GM23338 (cell line): ENCODE data around the gene EYS. TPM values are rescaled to one million over a fixed set of nuclear protein-coding genes. Genes with fewer than 3 reads are reported as not detected.

Experiments used
- ATAC-seq: fragments of 200-7000 bp; cut with Tn5 transposase; 3 replicates; pipeline ENCODE4 v1.9.1; 2020
- DNase-seq: peaks from one replicate; pipeline ENCODE4 v3.0.0-alpha.2; 2015; ENCODE audit warnings: low spot score
- H2AFZ ChIP-seq: fragments of 200-600 bp; sonication (generic); 2 replicates; pipeline ENCODE4 v1.8.0; 2016; ENCODE audit warnings: antibody characterized with exemption, mild to moderate bottlenecking, moderate library complexity
- H3F3A ChIP-seq: fragments of 200-600 bp; sonication (generic); replicated peaks from 2 replicates; pipeline ENCODE4 v1.8.0; 2017; ENCODE audit warnings: antibody characterized with exemption, mixed run types, low read depth
- H3K27ac ChIP-seq: fragments of 200-600 bp; sonication (generic); 2 replicates; pipeline ENCODE4 v1.6.1; 2016; ENCODE audit warnings: low read depth
- H3K27me3 ChIP-seq: fragments of 200-600 bp; sonication (generic); 2 replicates; pipeline ENCODE4 v1.8.0; 2016; ENCODE audit warnings: mild to moderate bottlenecking, mixed run types, moderate library complexity; ENCODE audit not compliant: insufficient read depth
- H3K36me3 ChIP-seq: fragments of 200-600 bp; sonication (generic); 2 replicates; pipeline ENCODE4 v1.8.0; 2016; ENCODE audit warnings: mild to moderate bottlenecking; ENCODE audit not compliant: insufficient read depth
- H3K4me1 ChIP-seq: fragments of 200-600 bp; sonication (generic); 2 replicates; pipeline ENCODE4 v1.8.0; 2016; ENCODE audit warnings: mild to moderate bottlenecking, moderate library complexity; ENCODE audit not compliant: insufficient read depth
- H3K4me2 ChIP-seq: fragments of 200-600 bp; sonication (generic); 2 replicates; pipeline ENCODE4 v1.7.1; 2017; ENCODE audit warnings: mixed run types
- H3K4me3 ChIP-seq: fragments of 200-600 bp; sonication (generic); 2 replicates; pipeline ENCODE4 v1.6.1; 2016; ENCODE audit warnings: mixed run types
- H3K79me2 ChIP-seq: fragments of 200-600 bp; sonication (generic); replicated peaks from 2 replicates; pipeline ENCODE4 v1.8.0; 2017; ENCODE audit warnings: mild to moderate bottlenecking; ENCODE audit not compliant: insufficient read depth
- H3K9me2 ChIP-seq: fragments of 200-600 bp; sonication (generic); 2 replicates; pipeline ENCODE4 v1.8.0; 2017; ENCODE audit not compliant: insufficient read depth
- H4K20me1 ChIP-seq: fragments of 200-600 bp; sonication (generic); replicated peaks from 2 replicates; pipeline ENCODE4 v1.8.0; 2017; ENCODE audit warnings: mild to moderate bottlenecking; ENCODE audit not compliant: insufficient read depth
- H3K27ac Mint-ChIP-seq: 2 replicates; pipeline ENCODE4 v1.8.0; 2020; ENCODE audit warnings: inconsistent platforms, mild to moderate bottlenecking, moderate library complexity, mixed read lengths
- H3K27me3 Mint-ChIP-seq: 3 replicates; pipeline ENCODE4 v1.8.0; 2022; ENCODE audit warnings: low read depth, mild to moderate bottlenecking, moderate library complexity, mixed read lengths, inconsistent platforms; ENCODE audit not compliant: insufficient read depth, poor library complexity
- H3K36me3 Mint-ChIP-seq: 3 replicates; pipeline ENCODE4 v1.8.0; 2021; ENCODE audit warnings: low read depth, mild to moderate bottlenecking, inconsistent platforms, moderate library complexity, mixed read lengths
- H3K4me1 Mint-ChIP-seq: 3 replicates; pipeline ENCODE4 v1.8.0; 2020; ENCODE audit warnings: mild to moderate bottlenecking, inconsistent platforms, mixed read lengths
- H3K4me3 Mint-ChIP-seq: 3 replicates; pipeline ENCODE4 v1.8.0; 2021; ENCODE audit warnings: moderate library complexity, mild to moderate bottlenecking, inconsistent platforms, mixed read lengths
- H3K9me3 Mint-ChIP-seq: 3 replicates; pipeline ENCODE4 v1.8.0; 2020; ENCODE audit warnings: moderate library complexity, mild to moderate bottlenecking, inconsistent platforms, mixed read lengths
- CREB1 ChIP-seq: fragments of 250-450 bp; sonication (Bioruptor Pico); IDR thresholded peaks from 2 replicates; pipeline ENCODE4 v1.5.0; 2020; ENCODE audit warnings: low read depth, mild to moderate bottlenecking, moderate library complexity
- JUNB ChIP-seq: IDR thresholded peaks from one replicate; pipeline ENCODE4 v1.6.1; 2016; ENCODE audit warnings: antibody characterized with exemption; ENCODE audit not compliant: unreplicated experiment
- NANOG ChIP-seq: IDR thresholded peaks from 2 replicates; pipeline ENCODE4 v1.6.1; 2016; ENCODE audit warnings: antibody characterized with exemption, borderline replicate concordance
- POLR2AphosphoS5 ChIP-seq: IDR thresholded peaks from 2 replicates; pipeline ENCODE4 v1.6.1; 2016; ENCODE audit warnings: antibody characterized with exemption, low read depth
- STAT1 ChIP-seq: IDR thresholded peaks from one replicate; pipeline ENCODE4 v1.6.1; 2016; ENCODE audit warnings: antibody characterized with exemption; ENCODE audit not compliant: unreplicated experiment
- ZNF114 ChIP-seq: fragments of 250-450 bp; sonication (Bioruptor Pico); IDR thresholded peaks from 2 replicates; pipeline ENCODE4 v1.5.0; 2020; ENCODE audit warnings: mild to moderate bottlenecking, moderate library complexity
- ZNF331 ChIP-seq: fragments of 250-450 bp; sonication (Bioruptor Pico); IDR thresholded peaks from 2 replicates; pipeline ENCODE4 v1.5.0; 2020; ENCODE audit warnings: low read depth, mild to moderate bottlenecking, moderate library complexity
- polyA plus RNA-seq: library from polyadenylated mRNA; unstranded; fragments of >200 nt; fragmentation: Nextera tagmentation; extraction: Ambion mirVana; gene quantifications from 2 replicates; pipeline ENCODE4 v1.2.1, GENCODE V29; 2016
- total RNA-seq: library from RNA; depleted of rRNA; stranded (reverse); fragments of >200 nt; shearing (Covaris generic); gene quantifications from 2 replicates; pipeline ENCODE4 v1.2.3, GENCODE V29; 2014
- TF ChIP-seq, protein P1 (sequence below), 2 experiments: fragments of 200-600 bp in 1 of 2; sonication (generic) in 1 of 2; conservative IDR thresholded peaks; 2 replicates each; pipeline versions ENCODE4 v1.5.1 to v1.6.1; 2016 to 2017; ENCODE audit warnings: antibody characterized with exemption in 2 of 2, low read depth in 2 of 2, mild to moderate bottlenecking in 2 of 2, moderate library complexity in 1 of 2
- TF ChIP-seq, protein P2 (sequence below): IDR thresholded peaks from 2 replicates; pipeline ENCODE4 v1.6.1; 2016; ENCODE audit warnings: antibody characterized with exemption

Gene EYS
- total and polyA plus RNA-seq, 2 experiments from 2014 or later, result 0.38 to 0.52 TPM

DNA sequence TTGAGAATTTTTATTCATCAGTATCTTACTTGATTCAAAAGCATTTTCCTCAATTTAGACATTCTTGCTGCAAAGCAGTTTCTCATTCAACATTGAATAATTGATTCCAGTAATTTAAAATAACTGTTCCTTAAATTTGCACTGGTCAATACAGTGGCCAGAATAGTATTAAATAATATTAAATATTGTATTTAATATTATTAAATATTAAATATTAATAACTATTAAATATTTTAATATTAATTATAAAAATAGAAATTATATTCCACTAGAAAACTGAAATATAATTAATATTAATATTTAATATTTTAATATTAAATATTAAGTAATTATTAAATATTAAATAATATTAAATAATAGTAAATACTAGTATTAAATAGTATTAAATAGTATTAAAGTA, 758.8 kb downstream of the EYS start:
- DNase-seq, result no peak
- H3K27ac Mint-ChIP-seq, result no peak overlapping the region

DNA sequence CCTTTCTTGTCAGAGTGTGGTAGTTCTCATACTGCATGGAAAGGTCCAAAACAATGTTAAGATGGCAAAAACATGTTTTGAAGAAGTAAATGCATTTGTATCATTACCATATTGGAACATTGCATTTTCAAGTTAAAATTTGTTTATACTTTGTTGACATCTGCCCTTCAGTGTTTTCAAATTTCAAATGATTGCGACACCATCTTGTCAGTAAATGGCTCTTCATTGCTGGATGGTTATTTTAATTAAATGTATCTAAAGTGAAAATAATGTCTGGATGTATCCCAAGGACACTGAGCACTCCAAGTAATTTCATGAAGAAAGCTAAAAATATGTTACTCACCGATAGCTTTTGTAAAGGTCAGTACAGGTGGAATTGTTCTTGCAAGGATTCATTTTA, 761.6 kb downstream of the EYS start:
- Mint-ChIP-seq H3K4me1 (peaks cover 7% of the 10 kb centered on the region; the same call in 2 of the 3 replicates), H3K4me3 (no peak overlapping the region), H3K27ac (no peak overlapping the region), H3K36me3 (no peaks in the 10 kb centered on the region; the same call in 2 of the 3 replicates), H3K9me3 (peaks cover 2% of the 10 kb centered on the region; the same call in 2 of the 3 replicates), H3K27me3 (no peaks in the 10 kb centered on the region)
- DNase-seq, result no peak
- Histone ChIP-seq H3K36me3 (no peaks in the 10 kb centered on the region), H4K20me1 (no peaks in the 10 kb centered on the region), H2AFZ (no peak overlapping the region), H3K4me3 (no peak overlapping the region), H3K4me1 (no peaks in the 10 kb centered on the region), H3K79me2 (no peaks in the 10 kb centered on the region), H3K27ac (no peak overlapping the region), H3K27me3 (no peaks in the 10 kb centered on the region), H3K9me2 (no peaks in the 10 kb centered on the region), H3F3A (no peaks in the 10 kb centered on the region), H3K4me2 (no peak overlapping the region)
- no peak for ATAC-seq
- TF ChIP-seq NANOG, result no peak

More for the DNA sequence above, 758.8 kb downstream of the EYS start:
- no peak overlapping the region for H3K4me3 Mint-ChIP-seq
- Histone ChIP-seq H3K4me2 (no peak overlapping the region), H3K4me3 (no peak overlapping the region), H3K9me2 (no peaks in the 10 kb centered on the region), H4K20me1 (no peaks in the 10 kb centered on the region), H3K79me2 (no peaks in the 10 kb centered on the region), H3K27ac (no peak overlapping the region), H3K27me3 (no peaks in the 10 kb centered on the region), H2AFZ (no peak overlapping the region), H3F3A (no peaks in the 10 kb centered on the region), H3K36me3 (no peaks in the 10 kb centered on the region), H3K4me1 (no peaks in the 10 kb centered on the region)
- H3K36me3 Mint-ChIP-seq, result no peaks in the 10 kb centered on the region
- H3K9me3 Mint-ChIP-seq, result no peaks in the 10 kb centered on the region; the same call in 2 of the 3 replicates
- H3K4me1 Mint-ChIP-seq, result peaks cover 7% of the 10 kb centered on the region; the same call in 2 of the 3 replicates
- H3K27me3 Mint-ChIP-seq, result no peaks in the 10 kb centered on the region
- TF ChIP-seq STAT1, result no peak
- TF ChIP-seq, protein P1, sequence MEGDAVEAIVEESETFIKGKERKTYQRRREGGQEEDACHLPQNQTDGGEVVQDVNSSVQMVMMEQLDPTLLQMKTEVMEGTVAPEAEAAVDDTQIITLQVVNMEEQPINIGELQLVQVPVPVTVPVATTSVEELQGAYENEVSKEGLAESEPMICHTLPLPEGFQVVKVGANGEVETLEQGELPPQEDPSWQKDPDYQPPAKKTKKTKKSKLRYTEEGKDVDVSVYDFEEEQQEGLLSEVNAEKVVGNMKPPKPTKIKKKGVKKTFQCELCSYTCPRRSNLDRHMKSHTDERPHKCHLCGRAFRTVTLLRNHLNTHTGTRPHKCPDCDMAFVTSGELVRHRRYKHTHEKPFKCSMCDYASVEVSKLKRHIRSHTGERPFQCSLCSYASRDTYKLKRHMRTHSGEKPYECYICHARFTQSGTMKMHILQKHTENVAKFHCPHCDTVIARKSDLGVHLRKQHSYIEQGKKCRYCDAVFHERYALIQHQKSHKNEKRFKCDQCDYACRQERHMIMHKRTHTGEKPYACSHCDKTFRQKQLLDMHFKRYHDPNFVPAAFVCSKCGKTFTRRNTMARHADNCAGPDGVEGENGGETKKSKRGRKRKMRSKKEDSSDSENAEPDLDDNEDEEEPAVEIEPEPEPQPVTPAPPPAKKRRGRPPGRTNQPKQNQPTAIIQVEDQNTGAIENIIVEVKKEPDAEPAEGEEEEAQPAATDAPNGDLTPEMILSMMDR (conservative IDR thresholded peaks at IDR 0.05; ENCODE audit: low read depth in 2 of 2), result no peak
- no peak for TF ChIP-seq JUNB
- no peak for ATAC-seq

DNA sequence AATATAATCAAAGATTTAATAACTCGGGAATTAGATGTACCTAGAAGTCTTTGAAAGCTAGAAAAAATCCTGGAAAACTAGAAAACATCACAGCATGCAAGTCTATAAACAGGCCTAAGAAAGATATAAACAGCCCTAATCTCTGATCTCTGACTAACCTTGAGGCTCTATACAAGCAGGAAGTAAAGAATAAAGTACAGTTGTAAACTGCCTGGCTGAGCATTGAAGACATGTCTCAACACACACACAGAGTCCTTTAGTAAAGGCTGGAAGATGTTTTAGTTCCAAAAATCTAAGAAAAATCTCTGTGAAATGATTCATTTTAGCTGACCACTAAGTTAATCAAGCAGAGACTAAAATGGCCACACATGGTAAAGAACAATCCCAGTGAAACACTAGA, 774.5 kb downstream of the EYS start:
- Histone ChIP-seq H3F3A (no peaks in the 10 kb centered on the region), H4K20me1 (no peaks in the 10 kb centered on the region), H3K27ac (no peak overlapping the region), H3K4me3 (no peak overlapping the region), H3K36me3 (no peaks in the 10 kb centered on the region), H3K79me2 (no peaks in the 10 kb centered on the region), H2AFZ (no peak overlapping the region), H3K4me2 (no peak overlapping the region), H3K4me1 (no peaks in the 10 kb centered on the region), H3K27me3 (no peaks in the 10 kb centered on the region), H3K9me2 (no peaks in the 10 kb centered on the region)
- no peak overlapping the region for H3K4me3 Mint-ChIP-seq
- no peaks in the 10 kb centered on the region for H3K9me3 Mint-ChIP-seq
- no peaks in the 10 kb centered on the region for H3K36me3 Mint-ChIP-seq
- H3K4me1 Mint-ChIP-seq, result no peaks in the 10 kb centered on the region; the same call in 2 of the 3 replicates
- no peak overlapping the region for H3K27ac Mint-ChIP-seq
- ATAC-seq, result no peak
- DNase-seq, result no peak
- H3K27me3 Mint-ChIP-seq, result no peaks in the 10 kb centered on the region
- TF ChIP-seq, protein P2, sequence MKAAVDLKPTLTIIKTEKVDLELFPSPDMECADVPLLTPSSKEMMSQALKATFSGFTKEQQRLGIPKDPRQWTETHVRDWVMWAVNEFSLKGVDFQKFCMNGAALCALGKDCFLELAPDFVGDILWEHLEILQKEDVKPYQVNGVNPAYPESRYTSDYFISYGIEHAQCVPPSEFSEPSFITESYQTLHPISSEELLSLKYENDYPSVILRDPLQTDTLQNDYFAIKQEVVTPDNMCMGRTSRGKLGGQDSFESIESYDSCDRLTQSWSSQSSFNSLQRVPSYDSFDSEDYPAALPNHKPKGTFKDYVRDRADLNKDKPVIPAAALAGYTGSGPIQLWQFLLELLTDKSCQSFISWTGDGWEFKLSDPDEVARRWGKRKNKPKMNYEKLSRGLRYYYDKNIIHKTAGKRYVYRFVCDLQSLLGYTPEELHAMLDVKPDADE, result no peak
- TF ChIP-seq POLR2AphosphoS5 (no peak), ZNF331 (CRISPR knock-in tag) (no peak), STAT1 (no peak), JUNB (no peak), ZNF114 (CRISPR knock-in tag) (no peak), CREB1 (CRISPR knock-in tag) (no peak), NANOG (no peak)
- TF ChIP-seq, protein P1 (conservative IDR thresholded peaks at IDR 0.05; ENCODE audit: low read depth in 2 of 2), result no peak
